ENCODE measurements around the gene MYRF. TPM values are rescaled to one million over a fixed set of nuclear protein-coding genes. Genes with fewer than 3 reads are reported as not detected.

The MYRF gene
- total and polyA plus RNA-seq, 9 of the 15 experiments (the other 6 are each of a cell fraction or from before 2014, with no cell fraction given): 2.3 to 25.8 (median 7.1) TPM

DNA sequence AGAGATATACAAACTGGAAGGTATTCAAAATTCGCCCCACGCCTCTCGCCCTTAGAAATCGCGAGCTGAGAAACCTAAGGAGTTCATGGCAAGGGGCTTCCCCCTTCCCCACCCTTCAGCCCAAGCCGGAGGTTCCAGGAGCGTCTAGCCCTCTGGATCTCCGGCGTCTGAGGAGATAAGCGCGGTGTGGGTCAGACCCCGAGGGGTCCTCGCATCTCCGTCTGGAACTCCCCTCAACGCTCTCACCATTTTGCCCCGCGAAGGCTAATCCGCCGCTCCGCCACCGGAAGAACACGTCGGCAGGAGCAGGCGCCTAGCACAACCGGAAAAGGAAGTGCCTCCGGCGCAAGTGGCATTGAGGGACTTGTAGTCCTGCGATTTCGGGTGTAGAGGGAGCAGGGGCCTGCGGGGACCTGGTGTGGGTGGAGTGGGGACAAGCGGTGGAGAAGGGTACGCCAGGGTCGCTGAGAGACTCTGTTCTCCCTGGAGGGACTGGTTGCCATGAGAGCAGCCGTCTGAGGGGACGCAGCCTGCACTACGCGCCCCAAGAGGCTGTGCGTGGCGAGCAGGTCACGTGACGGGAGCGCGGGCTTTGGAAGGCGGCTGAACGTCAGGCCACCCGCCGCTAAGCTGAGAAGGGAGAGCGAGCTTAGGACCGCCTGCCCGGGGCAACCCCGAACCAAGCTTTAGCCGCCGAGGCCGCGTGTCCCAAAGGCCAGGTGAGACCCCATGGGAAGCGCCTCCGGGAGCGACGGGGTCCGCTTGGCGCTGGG lies 40.1 kb downstream of the MYRF start, which contains the start of the genes FEN1 and TMEM258 (continued):
- TF ChIP-seq, protein P1, sequence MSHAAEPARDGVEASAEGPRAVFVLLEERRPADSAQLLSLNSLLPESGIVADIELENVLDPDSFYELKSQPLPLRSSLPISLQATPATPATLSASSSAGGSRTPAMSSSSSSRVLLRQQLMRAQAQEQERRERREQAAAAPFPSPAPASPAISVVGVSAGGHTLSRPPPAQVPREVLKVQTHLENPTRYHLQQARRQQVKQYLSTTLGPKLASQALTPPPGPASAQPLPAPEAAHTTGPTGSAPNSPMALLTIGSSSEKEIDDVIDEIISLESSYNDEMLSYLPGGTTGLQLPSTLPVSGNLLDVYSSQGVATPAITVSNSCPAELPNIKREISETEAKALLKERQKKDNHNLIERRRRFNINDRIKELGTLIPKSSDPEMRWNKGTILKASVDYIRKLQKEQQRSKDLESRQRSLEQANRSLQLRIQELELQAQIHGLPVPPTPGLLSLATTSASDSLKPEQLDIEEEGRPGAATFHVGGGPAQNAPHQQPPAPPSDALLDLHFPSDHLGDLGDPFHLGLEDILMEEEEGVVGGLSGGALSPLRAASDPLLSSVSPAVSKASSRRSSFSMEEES (CRISPR knock-in tag; IDR thresholded peaks at IDR 0.05): peak; percentile 99
- no peak for TF ChIP-seq SMARCA4 (IDR thresholded peaks at IDR 0.05)
- no peak for TF ChIP-seq NCOA2 (IDR thresholded peaks at IDR 0.05; ENCODE audit: partially characterized antibody in 2 of 2)
- TF ChIP-seq MYC (IDR thresholded peaks at IDR 0.05; ENCODE audit: low read depth, low read length): peak; percentile 36
- TF ChIP-seq MYC (CRISPR knock-in tag; IDR thresholded peaks at IDR 0.05; ENCODE audit: borderline replicate concordance, low read depth): no peak; the same call in 1 of the 2 replicates
- no peak for TF ChIP-seq KAT2B (IDR thresholded peaks at IDR 0.05; ENCODE audit: low read depth, low read length)
- TF ChIP-seq, protein P2, sequence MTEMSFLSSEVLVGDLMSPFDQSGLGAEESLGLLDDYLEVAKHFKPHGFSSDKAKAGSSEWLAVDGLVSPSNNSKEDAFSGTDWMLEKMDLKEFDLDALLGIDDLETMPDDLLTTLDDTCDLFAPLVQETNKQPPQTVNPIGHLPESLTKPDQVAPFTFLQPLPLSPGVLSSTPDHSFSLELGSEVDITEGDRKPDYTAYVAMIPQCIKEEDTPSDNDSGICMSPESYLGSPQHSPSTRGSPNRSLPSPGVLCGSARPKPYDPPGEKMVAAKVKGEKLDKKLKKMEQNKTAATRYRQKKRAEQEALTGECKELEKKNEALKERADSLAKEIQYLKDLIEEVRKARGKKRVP (CRISPR knock-in tag; IDR thresholded peaks at IDR 0.05): 0 out of 2 replicates have a peak, but pooled peaks have one; percentile 38
- peak; percentile 94 for TF ChIP-seq CXXC5 (CRISPR knock-in tag; IDR thresholded peaks at IDR 0.05)
- TF ChIP-seq POU5F1 (IDR thresholded peaks at IDR 0.05; ENCODE audit: borderline replicate concordance, low read depth, low read length, partially characterized antibody): no peak
- no peak for TF ChIP-seq ARID1B (IDR thresholded peaks at IDR 0.05)
- TF ChIP-seq, protein P3, sequence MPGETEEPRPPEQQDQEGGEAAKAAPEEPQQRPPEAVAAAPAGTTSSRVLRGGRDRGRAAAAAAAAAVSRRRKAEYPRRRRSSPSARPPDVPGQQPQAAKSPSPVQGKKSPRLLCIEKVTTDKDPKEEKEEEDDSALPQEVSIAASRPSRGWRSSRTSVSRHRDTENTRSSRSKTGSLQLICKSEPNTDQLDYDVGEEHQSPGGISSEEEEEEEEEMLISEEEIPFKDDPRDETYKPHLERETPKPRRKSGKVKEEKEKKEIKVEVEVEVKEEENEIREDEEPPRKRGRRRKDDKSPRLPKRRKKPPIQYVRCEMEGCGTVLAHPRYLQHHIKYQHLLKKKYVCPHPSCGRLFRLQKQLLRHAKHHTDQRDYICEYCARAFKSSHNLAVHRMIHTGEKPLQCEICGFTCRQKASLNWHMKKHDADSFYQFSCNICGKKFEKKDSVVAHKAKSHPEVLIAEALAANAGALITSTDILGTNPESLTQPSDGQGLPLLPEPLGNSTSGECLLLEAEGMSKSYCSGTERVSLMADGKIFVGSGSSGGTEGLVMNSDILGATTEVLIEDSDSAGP (CRISPR knock-in tag; IDR thresholded peaks at IDR 0.05): peak; percentile 47; the same call in 1 of the 2 replicates
- TF ChIP-seq, protein P4, sequence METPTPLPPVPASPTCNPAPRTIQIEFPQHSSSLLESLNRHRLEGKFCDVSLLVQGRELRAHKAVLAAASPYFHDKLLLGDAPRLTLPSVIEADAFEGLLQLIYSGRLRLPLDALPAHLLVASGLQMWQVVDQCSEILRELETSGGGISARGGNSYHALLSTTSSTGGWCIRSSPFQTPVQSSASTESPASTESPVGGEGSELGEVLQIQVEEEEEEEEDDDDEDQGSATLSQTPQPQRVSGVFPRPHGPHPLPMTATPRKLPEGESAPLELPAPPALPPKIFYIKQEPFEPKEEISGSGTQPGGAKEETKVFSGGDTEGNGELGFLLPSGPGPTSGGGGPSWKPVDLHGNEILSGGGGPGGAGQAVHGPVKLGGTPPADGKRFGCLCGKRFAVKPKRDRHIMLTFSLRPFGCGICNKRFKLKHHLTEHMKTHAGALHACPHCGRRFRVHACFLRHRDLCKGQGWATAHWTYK (CRISPR knock-in tag; IDR thresholded peaks at IDR 0.05): peak; percentile 81
- TF ChIP-seq CSDE1 (IDR thresholded peaks at IDR 0.05): no peak
- peak; percentile 35; the same call in 1 of the 2 replicates for TF ChIP-seq FOSL1 (tag; conservative IDR thresholded peaks at IDR 0.05)
- no peak for TF ChIP-seq SRSF9 (IDR thresholded peaks at IDR 0.05; ENCODE audit: borderline replicate concordance, low read depth, low read length)
- TF ChIP-seq PCBP1 (IDR thresholded peaks at IDR 0.05; ENCODE audit: low read depth, low read length, poor library complexity, severe bottlenecking): no peak
- no peak for TF ChIP-seq MAFK (IDR thresholded peaks at IDR 0.05; ENCODE audit: low read length)
- TF ChIP-seq MTA1 (IDR thresholded peaks at IDR 0.05; ENCODE audit: borderline replicate concordance): peak; percentile 33; the same call in 1 of the 2 replicates
- TF ChIP-seq, protein P5, sequence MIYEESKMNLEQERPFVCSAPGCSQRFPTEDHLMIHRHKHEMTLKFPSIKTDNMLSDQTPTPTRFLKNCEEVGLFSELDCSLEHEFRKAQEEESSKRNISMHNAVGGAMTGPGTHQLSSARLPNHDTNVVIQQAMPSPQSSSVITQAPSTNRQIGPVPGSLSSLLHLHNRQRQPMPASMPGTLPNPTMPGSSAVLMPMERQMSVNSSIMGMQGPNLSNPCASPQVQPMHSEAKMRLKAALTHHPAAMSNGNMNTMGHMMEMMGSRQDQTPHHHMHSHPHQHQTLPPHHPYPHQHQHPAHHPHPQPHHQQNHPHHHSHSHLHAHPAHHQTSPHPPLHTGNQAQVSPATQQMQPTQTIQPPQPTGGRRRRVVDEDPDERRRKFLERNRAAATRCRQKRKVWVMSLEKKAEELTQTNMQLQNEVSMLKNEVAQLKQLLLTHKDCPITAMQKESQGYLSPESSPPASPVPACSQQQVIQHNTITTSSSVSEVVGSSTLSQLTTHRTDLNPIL (CRISPR knock-in tag; IDR thresholded peaks at IDR 0.05): no peak

Data from K562 (cell line).